Daoy (cell line): ENCODE measurements around the gene S100A2. TPM values are rescaled to one million over a fixed set of nuclear protein-coding genes. Genes with fewer than 3 reads are reported as not detected.
"Not testable (repeated sequence)": the region's sequence is repeated elsewhere in the genome, so short reads cannot be mapped to it uniquely, and the experiment has no call there.

Experiments
- DNase-seq: peaks from one replicate; pipeline ENCODE4 v3.0.0-alpha.2; 2015; ENCODE audit warnings: low read depth
- total RNA-seq: library from RNA; depleted of rRNA; stranded (reverse); fragments of >200 nt; shearing (Covaris generic); gene quantifications from 2 replicates; pipeline ENCODE4 v1.2.3, GENCODE V29; 2014; rRNA removed

The S100A2 gene
- total RNA-seq, 1 experiment from 2014 or later, result 86.8 TPM

- peak; percentile 92 for DNase-seq
Observed at GRCh38 chr1:153532769-153533599, 32.7 kb downstream of the S100A2 start.

GRCh38 chr1:153532181-153532580 lies 33.5 kb downstream of the S100A2 start:
- peak; percentile 25 for DNase-seq

- no peak for DNase-seq
Observed at GRCh38 chr1:153531638-153532037, 34.0 kb downstream of the S100A2 start.

GRCh38 chr1:153527683-153528040 lies 38.0 kb downstream of the S100A2 start:
- DNase-seq, result no peak

GRCh38 chr1:153527023-153527682 lies 38.5 kb downstream of the S100A2 start:
- DNase-seq, result peak; percentile 35

- DNase-seq, result no peak
Observed at GRCh38 chr1:153526132-153526543, 39.5 kb downstream of the S100A2 start.

GRCh38 chr1:153525088-153525728 lies 40.4 kb downstream of the S100A2 start:
- no peak for DNase-seq

GRCh38 chr1:153522353-153523048 lies 43.1 kb downstream of the S100A2 start:
- DNase-seq, result not testable (repeated sequence)

- DNase-seq, result not testable (repeated sequence)
Observed at GRCh38 chr1:153521808-153522207, 43.8 kb downstream of the S100A2 start.

GRCh38 chr1:153520818-153521476 lies 44.7 kb downstream of the S100A2 start:
- DNase-seq, result no peak

- DNase-seq, result not testable (repeated sequence)
Observed at GRCh38 chr1:153520137-153520691, 45.4 kb downstream of the S100A2 start.

GRCh38 chr1:153519242-153519641 lies 46.4 kb downstream of the S100A2 start:
- DNase-seq, result no peak

- DNase-seq, result no peak
Observed at GRCh38 chr1:153515504-153516394, 49.9 kb downstream of the S100A2 start.

- DNase-seq, result no peak
Observed at GRCh38 chr1:153513666-153514065, 52.0 kb downstream of the S100A2 start.

- no peak for DNase-seq
Observed at GRCh38 chr1:153513023-153513422, 52.6 kb downstream of the S100A2 start.

Other genes with a start within 250 kb of the S100A2 start
- not detected in 2 replicates for gene PGLYRP4, start 217.0 kb downstream of the S100A2 start, total RNA-seq
- gene S100A9, start 208.0 kb downstream of the S100A2 start, total RNA-seq, result not detected in 2 replicates
- not detected in 2 replicates for gene S100A12, start 190.2 kb downstream of the S100A2 start, total RNA-seq
- gene S100A8, start 174.8 kb downstream of the S100A2 start, total RNA-seq, result not detected in 2 replicates
- not detected in 2 replicates for gene S100A7A, start 149.3 kb downstream of the S100A2 start, total RNA-seq
- gene S100A7, start 105.2 kb downstream of the S100A2 start, total RNA-seq, result not detected in 2 replicates
- 428 and 491 TPM in 2 replicates for gene S100A6, start 29.9 kb downstream of the S100A2 start, total RNA-seq
- 0.34 TPM in 1 of 2 replicates, not detected in the other for gene S100A5, start 24.9 kb downstream of the S100A2 start, total RNA-seq
- 15.7 and 20.6 TPM in 2 replicates for gene S100A4, start 20.0 kb downstream of the S100A2 start, total RNA-seq
- 9.0 and 12.2 TPM in 2 replicates for gene S100A3, start 16.6 kb downstream of the S100A2 start, total RNA-seq
- 131 and 135 TPM in 2 replicates for gene S100A16, start 47.3 kb upstream of the S100A2 start, total RNA-seq
- not detected in 2 replicates for gene S100A14, start 50.5 kb upstream of the S100A2 start, total RNA-seq
- gene S100A13, start 61.7 kb upstream of the S100A2 start, total RNA-seq, result 126 and 201 TPM in 2 replicates
- 0.40 TPM in 1 of 2 replicates, not detected in the other for gene S100A1, start 62.6 kb upstream of the S100A2 start, total RNA-seq
- 36.2 and 43.0 TPM in 2 replicates for gene CHTOP, start 68.2 kb upstream of the S100A2 start, total RNA-seq
- 45.0 and 58.5 TPM in 2 replicates for gene SNAPIN, start 92.9 kb upstream of the S100A2 start, total RNA-seq
- gene ILF2, start 105.1 kb upstream of the S100A2 start, total RNA-seq, result 617 and 629 TPM in 2 replicates
- not detected in 2 replicates for gene NPR1, start 112.8 kb upstream of the S100A2 start, total RNA-seq
- 31.0 and 34.6 TPM in 2 replicates for gene INTS3, start 162.2 kb upstream of the S100A2 start, total RNA-seq
- 3.2 and 3.3 TPM in 2 replicates for gene SLC27A3, start 209.6 kb upstream of the S100A2 start, total RNA-seq